ENCODE results near the gene ZBTB7B. TPM values are rescaled to one million over a fixed set of nuclear protein-coding genes. Genes with fewer than 3 reads are reported as not detected.

The ZBTB7B gene
- total and polyA plus RNA-seq, 9 of the 15 experiments (the other 6 are each of a cell fraction or from before 2014, with no cell fraction given): 0.04 to 46.5 (median 15.2) TPM

DNA sequence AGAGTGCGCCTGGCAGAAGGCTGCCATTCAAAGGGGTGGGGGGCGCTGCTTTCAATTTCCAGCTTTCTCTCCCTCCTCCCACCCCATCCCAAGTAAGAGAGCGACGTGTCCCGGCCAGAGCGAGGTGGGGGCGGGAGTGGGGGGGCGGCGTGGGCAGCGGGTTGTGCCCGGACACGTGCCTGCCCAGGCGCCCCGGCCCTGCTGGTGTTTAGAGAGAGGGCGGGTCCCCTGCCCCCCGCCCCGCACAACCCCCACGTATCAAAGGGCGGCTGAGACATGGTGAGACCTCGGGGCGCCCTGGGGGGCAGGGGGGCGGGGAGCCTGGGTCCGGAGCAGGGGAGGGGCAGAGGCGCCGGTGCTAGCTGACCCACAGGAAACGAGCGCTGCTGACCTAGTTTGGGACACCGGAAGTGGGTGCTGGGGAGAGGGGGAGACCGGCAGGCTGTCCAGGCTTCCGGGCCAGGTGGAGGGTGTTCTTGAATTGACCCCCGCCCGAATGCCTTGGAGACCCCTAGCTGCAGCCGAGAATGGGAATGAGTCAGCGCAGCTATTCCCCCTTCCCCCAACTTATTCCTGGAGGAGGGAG lies 1.3 kb downstream of the ZBTB7B start (continued):
- TF ChIP-seq ELF2 (CRISPR knock-in tag; IDR thresholded peaks at IDR 0.05): no peak
- no peak for TF ChIP-seq ZNF644 (tag; IDR thresholded peaks at IDR 0.05; ENCODE audit: low read depth)
- no peak for TF ChIP-seq SMARCE1 (IDR thresholded peaks at IDR 0.05)
- TF ChIP-seq, protein P1, sequence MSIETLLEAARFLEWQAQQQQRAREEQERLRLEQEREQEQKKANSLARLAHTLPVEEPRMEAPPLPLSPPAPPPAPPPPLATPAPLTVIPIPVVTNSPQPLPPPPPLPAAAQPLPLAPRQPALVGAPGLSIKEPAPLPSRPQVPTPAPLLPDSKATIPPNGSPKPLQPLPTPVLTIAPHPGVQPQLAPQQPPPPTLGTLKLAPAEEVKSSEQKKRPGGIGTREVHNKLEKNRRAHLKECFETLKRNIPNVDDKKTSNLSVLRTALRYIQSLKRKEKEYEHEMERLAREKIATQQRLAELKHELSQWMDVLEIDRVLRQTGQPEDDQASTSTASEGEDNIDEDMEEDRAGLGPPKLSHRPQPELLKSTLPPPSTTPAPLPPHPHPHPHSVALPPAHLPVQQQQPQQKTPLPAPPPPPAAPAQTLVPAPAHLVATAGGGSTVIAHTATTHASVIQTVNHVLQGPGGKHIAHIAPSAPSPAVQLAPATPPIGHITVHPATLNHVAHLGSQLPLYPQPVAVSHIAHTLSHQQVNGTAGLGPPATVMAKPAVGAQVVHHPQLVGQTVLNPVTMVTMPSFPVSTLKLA (conservative IDR thresholded peaks at IDR 0.05): peak; percentile 64 to 79
- peak; percentile 95 for TF ChIP-seq EGR1 (conservative IDR thresholded peaks at IDR 0.05)
- no peak for TF ChIP-seq SMAD2 (IDR thresholded peaks at IDR 0.05; ENCODE audit: low read depth, low read length)
- TF ChIP-seq BHLHE40 (IDR thresholded peaks at IDR 0.05; ENCODE audit: low read length): peak; percentile 51
- TF ChIP-seq ZNF212 (CRISPR knock-in tag; IDR thresholded peaks at IDR 0.05): no peak
- TF ChIP-seq, protein P2, sequence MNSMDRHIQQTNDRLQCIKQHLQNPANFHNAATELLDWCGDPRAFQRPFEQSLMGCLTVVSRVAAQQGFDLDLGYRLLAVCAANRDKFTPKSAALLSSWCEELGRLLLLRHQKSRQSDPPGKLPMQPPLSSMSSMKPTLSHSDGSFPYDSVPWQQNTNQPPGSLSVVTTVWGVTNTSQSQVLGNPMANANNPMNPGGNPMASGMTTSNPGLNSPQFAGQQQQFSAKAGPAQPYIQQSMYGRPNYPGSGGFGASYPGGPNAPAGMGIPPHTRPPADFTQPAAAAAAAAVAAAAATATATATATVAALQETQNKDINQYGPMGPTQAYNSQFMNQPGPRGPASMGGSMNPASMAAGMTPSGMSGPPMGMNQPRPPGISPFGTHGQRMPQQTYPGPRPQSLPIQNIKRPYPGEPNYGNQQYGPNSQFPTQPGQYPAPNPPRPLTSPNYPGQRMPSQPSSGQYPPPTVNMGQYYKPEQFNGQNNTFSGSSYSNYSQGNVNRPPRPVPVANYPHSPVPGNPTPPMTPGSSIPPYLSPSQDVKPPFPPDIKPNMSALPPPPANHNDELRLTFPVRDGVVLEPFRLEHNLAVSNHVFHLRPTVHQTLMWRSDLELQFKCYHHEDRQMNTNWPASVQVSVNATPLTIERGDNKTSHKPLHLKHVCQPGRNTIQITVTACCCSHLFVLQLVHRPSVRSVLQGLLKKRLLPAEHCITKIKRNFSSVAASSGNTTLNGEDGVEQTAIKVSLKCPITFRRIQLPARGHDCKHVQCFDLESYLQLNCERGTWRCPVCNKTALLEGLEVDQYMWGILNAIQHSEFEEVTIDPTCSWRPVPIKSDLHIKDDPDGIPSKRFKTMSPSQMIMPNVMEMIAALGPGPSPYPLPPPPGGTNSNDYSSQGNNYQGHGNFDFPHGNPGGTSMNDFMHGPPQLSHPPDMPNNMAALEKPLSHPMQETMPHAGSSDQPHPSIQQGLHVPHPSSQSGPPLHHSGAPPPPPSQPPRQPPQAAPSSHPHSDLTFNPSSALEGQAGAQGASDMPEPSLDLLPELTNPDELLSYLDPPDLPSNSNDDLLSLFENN (IDR thresholded peaks at IDR 0.05; ENCODE audit: low read depth in 2 of 2, low read length in 2 of 2): no peak
- TF ChIP-seq FOXK2 (conservative IDR thresholded peaks at IDR 0.05 in 1 of 2, IDR thresholded peaks at IDR 0.05 in 1 of 2; ENCODE audit: low read depth in 2 of 2): no peak
- TF ChIP-seq PTBP1 (IDR thresholded peaks at IDR 0.05; ENCODE audit: low read depth, low read length): no peak
- no peak; the same call in 1 of the 2 replicates for TF ChIP-seq ZNF766 (CRISPR knock-in tag; conservative IDR thresholded peaks at IDR 0.05)
- TF ChIP-seq CCAR2 (IDR thresholded peaks at IDR 0.05; ENCODE audit: low read depth, low read length): no peak
- TF ChIP-seq, protein P3, sequence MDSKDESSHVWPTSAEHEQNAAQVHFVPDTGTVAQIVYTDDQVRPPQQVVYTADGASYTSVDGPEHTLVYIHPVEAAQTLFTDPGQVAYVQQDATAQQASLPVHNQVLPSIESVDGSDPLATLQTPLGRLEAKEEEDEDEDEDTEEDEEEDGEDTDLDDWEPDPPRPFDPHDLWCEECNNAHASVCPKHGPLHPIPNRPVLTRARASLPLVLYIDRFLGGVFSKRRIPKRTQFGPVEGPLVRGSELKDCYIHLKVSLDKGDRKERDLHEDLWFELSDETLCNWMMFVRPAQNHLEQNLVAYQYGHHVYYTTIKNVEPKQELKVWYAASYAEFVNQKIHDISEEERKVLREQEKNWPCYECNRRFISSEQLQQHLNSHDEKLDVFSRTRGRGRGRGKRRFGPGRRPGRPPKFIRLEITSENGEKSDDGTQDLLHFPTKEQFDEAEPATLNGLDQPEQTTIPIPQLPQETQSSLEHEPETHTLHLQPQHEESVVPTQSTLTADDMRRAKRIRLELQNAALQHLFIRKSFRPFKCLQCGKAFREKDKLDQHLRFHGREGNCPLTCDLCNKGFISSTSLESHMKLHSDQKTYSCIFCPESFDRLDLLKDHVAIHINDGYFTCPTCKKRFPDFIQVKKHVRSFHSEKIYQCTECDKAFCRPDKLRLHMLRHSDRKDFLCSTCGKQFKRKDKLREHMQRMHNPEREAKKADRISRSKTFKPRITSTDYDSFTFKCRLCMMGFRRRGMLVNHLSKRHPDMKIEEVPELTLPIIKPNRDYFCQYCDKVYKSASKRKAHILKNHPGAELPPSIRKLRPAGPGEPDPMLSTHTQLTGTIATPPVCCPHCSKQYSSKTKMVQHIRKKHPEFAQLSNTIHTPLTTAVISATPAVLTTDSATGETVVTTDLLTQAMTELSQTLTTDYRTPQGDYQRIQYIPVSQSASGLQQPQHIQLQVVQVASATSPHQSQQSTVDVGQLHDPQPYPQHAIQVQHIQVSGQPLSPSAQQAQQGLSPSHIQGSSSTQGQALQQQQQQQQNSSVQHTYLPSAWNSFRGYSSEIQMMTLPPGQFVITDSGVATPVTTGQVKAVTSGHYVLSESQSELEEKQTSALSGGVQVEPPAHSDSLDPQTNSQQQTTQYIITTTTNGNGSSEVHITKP (IDR thresholded peaks at IDR 0.05; ENCODE audit: partially characterized antibody): peak; percentile 55
- TF ChIP-seq ATF7 (IDR thresholded peaks at IDR 0.05): no peak
- 0 out of 2 replicates have a peak, but pooled peaks have one; percentile 24 for TF ChIP-seq ZNF263 (CRISPR knock-in tag; IDR thresholded peaks at IDR 0.05; ENCODE audit: borderline replicate concordance)
- TF ChIP-seq, protein P4, sequence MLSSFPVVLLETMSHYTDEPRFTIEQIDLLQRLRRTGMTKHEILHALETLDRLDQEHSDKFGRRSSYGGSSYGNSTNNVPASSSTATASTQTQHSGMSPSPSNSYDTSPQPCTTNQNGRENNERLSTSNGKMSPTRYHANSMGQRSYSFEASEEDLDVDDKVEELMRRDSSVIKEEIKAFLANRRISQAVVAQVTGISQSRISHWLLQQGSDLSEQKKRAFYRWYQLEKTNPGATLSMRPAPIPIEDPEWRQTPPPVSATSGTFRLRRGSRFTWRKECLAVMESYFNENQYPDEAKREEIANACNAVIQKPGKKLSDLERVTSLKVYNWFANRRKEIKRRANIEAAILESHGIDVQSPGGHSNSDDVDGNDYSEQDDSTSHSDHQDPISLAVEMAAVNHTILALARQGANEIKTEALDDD (IDR thresholded peaks at IDR 0.05): no peak
- no peak for TF ChIP-seq MCM7 (IDR thresholded peaks at IDR 0.05)
- peak; percentile 36; the same call in 1 of the 2 replicates for TF ChIP-seq RBFOX2 (IDR thresholded peaks at IDR 0.05; ENCODE audit: low read depth, low read length)
- peak; percentile 90 for TF ChIP-seq GABPA (tag; conservative IDR thresholded peaks at IDR 0.05; ENCODE audit: low read depth)

Measured in K562 (cell line).